WTC11 (cell line): Measurements from ENCODE around the gene SLC29A1. TPM values are rescaled to one million over a fixed set of nuclear protein-coding genes. Genes with fewer than 3 reads are reported as not detected.

Source experiments
- ATAC-seq: fragments of 200-7000 bp; cut with Tn5 transposase; 2 replicates; pipeline ENCODE4 v1.10.0; 2021; ENCODE audit warnings: mild to moderate bottlenecking, moderate library complexity
- CTCF ChIA-PET: fragments of 300-600 bp; sonication (Branson Sonifier 250); formaldehyde crosslinking; loops from one replicate; lab custom pipeline; 2021; ENCODE audit warnings: antibody characterized with exemption; lab: Charles Lee
- POLR2A ChIA-PET: fragments of 350-600 bp; sonication (Branson Sonifier 250); formaldehyde crosslinking; loops from one replicate; lab custom pipeline; 2021; ENCODE audit warnings: antibody characterized with exemption; lab: Charles Lee
- DNase-seq: peaks from one replicate; pipeline ENCODE4 v3.0.0; 2021; ENCODE audit warnings: low spot score
- H3K27ac Mint-ChIP-seq: 2 replicates; pipeline ENCODE4 v1.8.0; 2021; ENCODE audit warnings: mixed read lengths
- H3K27me3 Mint-ChIP-seq: 2 replicates; pipeline ENCODE4 v1.8.0; 2021; ENCODE audit warnings: low read depth, mild to moderate bottlenecking, moderate library complexity, mixed read lengths
- H3K36me3 Mint-ChIP-seq: 2 replicates; pipeline ENCODE4 v1.8.0; 2021; ENCODE audit warnings: mixed read lengths
- H3K4me1 Mint-ChIP-seq: 2 replicates; pipeline ENCODE4 v1.8.0; 2022; ENCODE audit warnings: mixed read lengths
- H3K4me3 Mint-ChIP-seq: 2 replicates; pipeline ENCODE4 v1.8.0; 2021; ENCODE audit warnings: mild to moderate bottlenecking, moderate library complexity, mixed read lengths
- H3K9me3 Mint-ChIP-seq: 2 replicates; pipeline ENCODE4 v1.8.0; 2021; ENCODE audit warnings: mixed read lengths
- ATF1 ChIP-seq: sonication (generic); formaldehyde crosslinking; IDR thresholded peaks from 2 replicates; pipeline ENCODE4 v1.8.1; 2023; ENCODE audit warnings: mild to moderate bottlenecking, moderate library complexity, missing genetic modification reagents
- ETV6 ChIP-seq: sonication (generic); formaldehyde crosslinking; IDR thresholded peaks from 2 replicates; pipeline ENCODE4 v1.8.1; 2022; ENCODE audit warnings: mild to moderate bottlenecking, missing genetic modification reagents
- FOXJ3 ChIP-seq: sonication (generic); formaldehyde crosslinking; IDR thresholded peaks from 2 replicates; pipeline ENCODE4 v1.9.0; 2021; ENCODE audit warnings: missing genetic modification reagents, mild to moderate bottlenecking, borderline replicate concordance
- FOXK1 ChIP-seq: sonication (generic); formaldehyde crosslinking; IDR thresholded peaks from 2 replicates; pipeline ENCODE4 v1.8.0; 2022; ENCODE audit warnings: mild to moderate bottlenecking, moderate library complexity, missing genetic modification reagents
- KAT7 ChIP-seq: sonication (generic); formaldehyde crosslinking; IDR thresholded peaks from 2 replicates; pipeline ENCODE4 v1.8.1; 2023; ENCODE audit warnings: missing genetic modification reagents, mild to moderate bottlenecking, borderline replicate concordance
- NR2C2 ChIP-seq: sonication (generic); formaldehyde crosslinking; IDR thresholded peaks from 2 replicates; pipeline ENCODE4 v1.8.0; 2022; ENCODE audit warnings: mild to moderate bottlenecking, missing genetic modification reagents
- RELA ChIP-seq: sonication (generic); formaldehyde crosslinking; IDR thresholded peaks from 2 replicates; pipeline ENCODE4 v1.8.1; 2022; ENCODE audit warnings: missing genetic modification reagents, mild to moderate bottlenecking, borderline replicate concordance
- SP1 ChIP-seq: sonication (generic); formaldehyde crosslinking; conservative IDR thresholded peaks from 2 replicates; pipeline ENCODE4 v1.8.1; 2022; ENCODE audit warnings: missing genetic modification reagents
- total RNA-seq: library from RNA; stranded (reverse); gene quantifications from 3 replicates; pipeline ENCODE4 v1.2.3, GENCODE V29; 2021
- TF ChIP-seq, protein P1 (sequence below): sonication (generic); formaldehyde crosslinking; IDR thresholded peaks from 2 replicates; pipeline ENCODE4 v1.8.1; 2023; ENCODE audit warnings: mild to moderate bottlenecking, missing genetic modification reagents, moderate library complexity
- TF ChIP-seq, protein P2 (sequence below): sonication (generic); formaldehyde crosslinking; IDR thresholded peaks from 2 replicates; pipeline ENCODE4 v1.8.0; 2022; ENCODE audit warnings: mild to moderate bottlenecking, missing genetic modification reagents
- TF ChIP-seq, protein P3 (sequence below): sonication (generic); formaldehyde crosslinking; IDR thresholded peaks from 2 replicates; pipeline ENCODE4 v1.8.1; 2022; ENCODE audit warnings: low read depth, mild to moderate bottlenecking, moderate library complexity, missing genetic modification reagents, borderline replicate concordance
- TF ChIP-seq, protein P4 (sequence below): fragments of 200-600 bp; IDR thresholded peaks from 2 replicates; pipeline ENCODE4 v1.8.0; 2022; ENCODE audit warnings: antibody characterized with exemption
- TF ChIP-seq, protein P5 (sequence below): fragments of 250-450 bp; sonication (Bioruptor Pico); conservative IDR thresholded peaks from 2 replicates; pipeline ENCODE4 v1.9.0; 2021; ENCODE audit warnings: mild to moderate bottlenecking
- TF ChIP-seq, protein P6 (sequence below): sonication (generic); formaldehyde crosslinking; IDR thresholded peaks from 2 replicates; pipeline ENCODE4 v1.8.1; 2022; ENCODE audit warnings: low read depth, missing genetic modification reagents, borderline replicate concordance

The SLC29A1 gene
- total RNA-seq, 1 experiment from 2014 or later = 139 TPM

DNA sequence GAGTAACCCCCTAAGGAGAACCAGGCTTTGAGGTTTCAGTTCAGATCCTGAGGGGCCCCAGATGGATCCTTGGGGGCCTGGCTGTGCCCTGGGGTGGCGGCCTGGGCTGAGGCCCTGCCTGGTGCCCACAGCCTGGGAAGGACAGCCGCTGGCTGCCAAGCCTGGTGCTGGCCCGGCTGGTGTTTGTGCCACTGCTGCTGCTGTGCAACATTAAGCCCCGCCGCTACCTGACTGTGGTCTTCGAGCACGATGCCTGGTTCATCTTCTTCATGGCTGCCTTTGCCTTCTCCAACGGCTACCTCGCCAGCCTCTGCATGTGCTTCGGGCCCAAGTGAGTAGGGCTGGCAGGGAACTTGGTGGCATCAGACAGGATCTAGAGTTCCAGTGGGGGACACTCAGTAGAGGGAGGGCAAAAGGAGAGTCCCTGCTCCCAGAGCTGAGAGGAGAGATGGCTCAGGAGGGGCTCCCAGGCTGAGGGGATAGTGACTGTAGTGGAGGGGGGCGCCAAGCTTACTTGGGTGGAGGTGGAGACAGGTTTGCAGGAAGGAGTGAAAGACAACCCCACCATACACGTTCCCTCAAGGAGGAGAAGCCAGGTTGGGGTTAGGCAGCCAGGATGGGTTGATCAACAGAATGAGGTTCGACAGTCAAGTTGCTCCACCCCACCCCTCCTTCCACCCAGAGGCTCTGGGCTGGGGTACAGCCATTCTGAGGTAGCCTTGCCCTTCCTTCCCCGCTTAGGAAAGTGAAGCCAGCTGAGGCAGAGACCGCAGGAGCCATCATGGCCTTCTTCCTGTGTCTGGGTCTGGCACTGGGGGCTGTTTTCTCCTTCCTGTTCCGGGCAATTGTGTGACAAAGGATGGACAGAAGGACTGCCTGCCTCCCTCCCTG is 9.5 kb downstream of the SLC29A1 start:
- DNase-seq (no peak), ATAC-seq (no peak)
- Mint-ChIP-seq H3K4me3 (no peak overlapping the region), H3K27me3 (no peaks in the 10 kb centered on the region), H3K27ac (peak overlapping the region; percentile 87), H3K9me3 (no peaks in the 10 kb centered on the region), H3K4me1 (peaks cover 40% of the 10 kb centered on the region), H3K36me3 (peaks cover 60% of the 10 kb centered on the region)
- ChIA-PET POLR2A (no interaction called here), CTCF (interaction anchor here (1.9 to 6.3 kb wide), 4 partner anchors 9 to 76 kb away, joined by 12 to 174 read pairs (median 32); partner anchors contain the start of genes SLC29A1 and SLC35B2)
- TF ChIP-seq, protein P1, sequence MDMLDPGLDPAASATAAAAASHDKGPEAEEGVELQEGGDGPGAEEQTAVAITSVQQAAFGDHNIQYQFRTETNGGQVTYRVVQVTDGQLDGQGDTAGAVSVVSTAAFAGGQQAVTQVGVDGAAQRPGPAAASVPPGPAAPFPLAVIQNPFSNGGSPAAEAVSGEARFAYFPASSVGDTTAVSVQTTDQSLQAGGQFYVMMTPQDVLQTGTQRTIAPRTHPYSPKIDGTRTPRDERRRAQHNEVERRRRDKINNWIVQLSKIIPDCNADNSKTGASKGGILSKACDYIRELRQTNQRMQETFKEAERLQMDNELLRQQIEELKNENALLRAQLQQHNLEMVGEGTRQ (CRISPR knock-in tag) = no peak
- TF ChIP-seq FOXK1 (CRISPR knock-in tag) (no peak), SP1 (CRISPR knock-in tag) (no peak)

DNA sequence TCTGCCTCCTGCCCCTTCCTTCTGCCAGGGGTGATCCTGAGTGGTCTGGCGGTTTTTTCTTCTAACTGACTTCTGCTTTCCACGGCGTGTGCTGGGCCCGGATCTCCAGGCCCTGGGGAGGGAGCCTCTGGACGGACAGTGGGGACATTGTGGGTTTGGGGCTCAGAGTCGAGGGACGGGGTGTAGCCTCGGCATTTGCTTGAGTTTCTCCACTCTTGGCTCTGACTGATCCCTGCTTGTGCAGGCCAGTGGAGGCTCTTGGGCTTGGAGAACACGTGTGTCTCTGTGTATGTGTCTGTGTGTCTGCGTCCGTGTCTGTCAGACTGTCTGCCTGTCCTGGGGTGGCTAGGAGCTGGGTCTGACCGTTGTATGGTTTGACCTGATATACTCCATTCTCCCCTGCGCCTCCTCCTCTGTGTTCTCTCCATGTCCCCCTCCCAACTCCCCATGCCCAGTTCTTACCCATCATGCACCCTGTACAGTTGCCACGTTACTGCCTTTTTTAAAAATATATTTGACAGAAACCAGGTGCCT is 10.2 kb downstream of the SLC29A1 start:
- H3K4me1 Mint-ChIP-seq = peaks cover 45% of the 10 kb centered on the region
- POLR2A ChIA-PET = interaction anchor here (1.4 to 2.7 kb wide), 4 partner anchors 9 to 23 kb away, joined by 5 to 14 read pairs (median 8); partner anchors contain the start of genes HSP90AB1, SLC29A1 and SLC35B2
- H3K36me3 Mint-ChIP-seq = peaks cover 54% of the 10 kb centered on the region
- TF ChIP-seq FOXJ3 (CRISPR knock-in tag) (no peak), NR2C2 (CRISPR knock-in tag) (no peak)
- TF ChIP-seq, protein P2, sequence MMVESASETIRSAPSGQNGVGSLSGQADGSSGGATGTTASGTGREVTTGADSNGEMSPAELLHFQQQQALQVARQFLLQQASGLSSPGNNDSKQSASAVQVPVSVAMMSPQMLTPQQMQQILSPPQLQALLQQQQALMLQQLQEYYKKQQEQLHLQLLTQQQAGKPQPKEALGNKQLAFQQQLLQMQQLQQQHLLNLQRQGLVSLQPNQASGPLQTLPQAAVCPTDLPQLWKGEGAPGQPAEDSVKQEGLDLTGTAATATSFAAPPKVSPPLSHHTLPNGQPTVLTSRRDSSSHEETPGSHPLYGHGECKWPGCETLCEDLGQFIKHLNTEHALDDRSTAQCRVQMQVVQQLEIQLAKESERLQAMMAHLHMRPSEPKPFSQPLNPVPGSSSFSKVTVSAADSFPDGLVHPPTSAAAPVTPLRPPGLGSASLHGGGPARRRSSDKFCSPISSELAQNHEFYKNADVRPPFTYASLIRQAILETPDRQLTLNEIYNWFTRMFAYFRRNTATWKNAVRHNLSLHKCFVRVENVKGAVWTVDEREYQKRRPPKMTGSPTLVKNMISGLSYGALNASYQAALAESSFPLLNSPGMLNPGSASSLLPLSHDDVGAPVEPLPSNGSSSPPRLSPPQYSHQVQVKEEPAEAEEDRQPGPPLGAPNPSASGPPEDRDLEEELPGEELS (CRISPR knock-in tag) = no peak
- TF ChIP-seq, all 79 proteins: peak for 0
- Mint-ChIP-seq H3K9me3 (no peaks in the 10 kb centered on the region), H3K27ac (peak overlapping the region; percentile 87), H3K4me3 (no peak overlapping the region), H3K27me3 (peaks cover 3% of the 10 kb centered on the region)
- CTCF ChIA-PET = interaction anchor here (1.2 to 6.3 kb wide), 18 partner anchors 10 to 148 kb away, joined by 3 to 174 read pairs (median 10); partner anchors contain the start of genes AARS2, HSP90AB1, SLC29A1 and SLC35B2
- DNase-seq (no peak), ATAC-seq (no peak)

DNA sequence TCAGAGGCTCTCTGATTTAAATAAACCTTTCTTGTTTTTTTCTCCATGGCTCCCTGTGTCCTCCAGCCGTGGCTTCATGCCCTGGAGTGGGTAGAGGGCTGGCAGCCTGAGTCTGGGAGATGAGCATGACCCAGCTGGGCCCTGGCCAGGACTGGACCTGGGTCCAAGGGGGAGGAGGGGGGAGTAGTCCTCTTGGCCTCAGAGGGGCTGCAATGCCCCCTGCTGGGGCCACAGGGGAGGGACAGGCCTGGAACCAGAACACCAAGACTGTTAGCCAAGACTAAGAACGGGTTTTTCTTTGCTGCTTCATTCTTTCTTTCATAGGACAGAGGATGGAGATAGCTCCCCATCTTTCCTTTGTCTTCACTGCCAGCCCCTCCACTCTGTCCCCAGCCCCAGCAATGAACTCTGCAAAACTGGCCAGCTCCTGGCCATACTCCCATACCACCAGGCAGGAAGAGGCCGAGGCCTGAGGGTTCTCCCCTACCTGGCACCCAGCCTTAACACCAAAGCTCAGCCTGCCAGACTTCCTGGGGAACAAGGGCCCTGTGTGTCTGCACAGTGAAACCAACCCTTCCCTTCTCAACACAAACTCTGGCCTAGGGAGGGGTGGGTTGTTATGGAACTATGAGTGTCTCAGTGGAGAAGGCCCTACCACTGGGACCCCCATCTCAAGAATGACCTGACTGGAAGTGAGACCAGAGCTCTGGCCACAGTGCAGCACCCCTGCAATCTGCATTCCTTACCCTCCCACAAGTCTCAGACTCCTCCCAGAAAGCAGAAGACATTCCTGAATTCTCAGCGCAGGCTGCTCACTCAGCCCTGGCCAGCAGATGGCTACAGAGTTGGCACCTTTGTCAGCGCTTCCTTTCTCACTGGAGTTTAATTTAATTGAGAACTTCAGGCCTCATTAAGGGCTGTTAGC is 11.0 kb downstream of the SLC29A1 start:
- H3K27ac Mint-ChIP-seq = peak overlapping the region; percentile 51
- H3K36me3 Mint-ChIP-seq = peaks cover 46% of the 10 kb centered on the region
- CTCF ChIA-PET = interaction anchor here (0.6 to 6.3 kb wide), 34 partner anchors 11 to 156 kb away, joined by 3 to 174 read pairs (median 4); partner anchors contain the start of genes AARS2, CAPN11, CDC5L and HSP90AB1
- DNase-seq (peak; percentile 79), ATAC-seq (peak; percentile 77)
- H3K27me3 Mint-ChIP-seq = peaks cover 10% of the 10 kb centered on the region
- H3K4me3 Mint-ChIP-seq = no peak overlapping the region
- POLR2A ChIA-PET = interaction anchor here (0.7 to 2.7 kb wide), 6 partner anchors 10 to 42 kb away, joined by 3 to 14 read pairs (median 6); partner anchors contain the start of genes HSP90AB1, SLC29A1 and SLC35B2
- peaks cover 46% of the 10 kb centered on the region for H3K4me1 Mint-ChIP-seq
- no peaks in the 10 kb centered on the region for H3K9me3 Mint-ChIP-seq
- TF ChIP-seq ETV6 = no peak
- TF ChIP-seq, protein P3, sequence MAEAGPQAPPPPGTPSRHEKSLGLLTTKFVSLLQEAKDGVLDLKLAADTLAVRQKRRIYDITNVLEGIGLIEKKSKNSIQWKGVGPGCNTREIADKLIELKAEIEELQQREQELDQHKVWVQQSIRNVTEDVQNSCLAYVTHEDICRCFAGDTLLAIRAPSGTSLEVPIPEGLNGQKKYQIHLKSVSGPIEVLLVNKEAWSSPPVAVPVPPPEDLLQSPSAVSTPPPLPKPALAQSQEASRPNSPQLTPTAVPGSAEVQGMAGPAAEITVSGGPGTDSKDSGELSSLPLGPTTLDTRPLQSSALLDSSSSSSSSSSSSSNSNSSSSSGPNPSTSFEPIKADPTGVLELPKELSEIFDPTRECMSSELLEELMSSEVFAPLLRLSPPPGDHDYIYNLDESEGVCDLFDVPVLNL (CRISPR knock-in tag) = no peak
- TF ChIP-seq, protein P4, sequence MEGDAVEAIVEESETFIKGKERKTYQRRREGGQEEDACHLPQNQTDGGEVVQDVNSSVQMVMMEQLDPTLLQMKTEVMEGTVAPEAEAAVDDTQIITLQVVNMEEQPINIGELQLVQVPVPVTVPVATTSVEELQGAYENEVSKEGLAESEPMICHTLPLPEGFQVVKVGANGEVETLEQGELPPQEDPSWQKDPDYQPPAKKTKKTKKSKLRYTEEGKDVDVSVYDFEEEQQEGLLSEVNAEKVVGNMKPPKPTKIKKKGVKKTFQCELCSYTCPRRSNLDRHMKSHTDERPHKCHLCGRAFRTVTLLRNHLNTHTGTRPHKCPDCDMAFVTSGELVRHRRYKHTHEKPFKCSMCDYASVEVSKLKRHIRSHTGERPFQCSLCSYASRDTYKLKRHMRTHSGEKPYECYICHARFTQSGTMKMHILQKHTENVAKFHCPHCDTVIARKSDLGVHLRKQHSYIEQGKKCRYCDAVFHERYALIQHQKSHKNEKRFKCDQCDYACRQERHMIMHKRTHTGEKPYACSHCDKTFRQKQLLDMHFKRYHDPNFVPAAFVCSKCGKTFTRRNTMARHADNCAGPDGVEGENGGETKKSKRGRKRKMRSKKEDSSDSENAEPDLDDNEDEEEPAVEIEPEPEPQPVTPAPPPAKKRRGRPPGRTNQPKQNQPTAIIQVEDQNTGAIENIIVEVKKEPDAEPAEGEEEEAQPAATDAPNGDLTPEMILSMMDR = peak; percentile 34
- no peak for TF ChIP-seq ATF1
- TF ChIP-seq, protein P5, sequence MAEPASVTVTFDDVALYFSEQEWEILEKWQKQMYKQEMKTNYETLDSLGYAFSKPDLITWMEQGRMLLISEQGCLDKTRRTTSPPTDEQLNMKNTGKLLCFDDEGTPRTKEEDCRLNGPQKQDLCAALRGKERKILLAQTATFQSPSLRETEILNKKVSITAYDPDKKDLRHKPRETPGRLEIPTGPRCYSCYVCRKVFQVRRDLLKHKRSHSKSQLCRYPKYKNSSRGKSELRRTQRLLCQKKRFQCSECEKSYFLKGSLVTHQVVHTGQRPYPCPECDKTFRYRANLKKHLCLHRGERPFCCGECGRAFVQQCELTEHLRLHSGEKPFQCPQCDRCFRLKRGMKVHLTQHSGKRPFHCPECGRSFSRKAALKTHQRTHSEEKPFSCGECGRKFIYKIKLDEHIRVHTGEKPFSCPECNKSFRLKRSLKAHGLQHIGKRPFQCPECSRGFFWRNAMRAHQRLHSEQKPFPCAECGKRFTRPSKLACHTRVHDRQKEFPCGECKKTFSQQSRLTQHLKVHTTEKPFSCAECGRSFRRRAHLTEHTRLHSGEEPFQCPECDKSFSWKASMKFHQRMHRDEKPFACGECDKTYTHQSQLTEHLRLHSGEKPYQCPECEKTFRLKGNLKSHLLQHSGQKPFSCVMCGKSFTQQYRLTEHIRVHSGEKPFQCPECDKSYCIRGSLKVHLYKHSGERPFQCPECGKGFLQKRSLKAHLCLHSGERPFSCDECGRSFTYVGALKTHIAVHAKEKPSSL = no peak
- TF ChIP-seq KAT7 (CRISPR knock-in tag) = no peak
- TF ChIP-seq, protein P6, sequence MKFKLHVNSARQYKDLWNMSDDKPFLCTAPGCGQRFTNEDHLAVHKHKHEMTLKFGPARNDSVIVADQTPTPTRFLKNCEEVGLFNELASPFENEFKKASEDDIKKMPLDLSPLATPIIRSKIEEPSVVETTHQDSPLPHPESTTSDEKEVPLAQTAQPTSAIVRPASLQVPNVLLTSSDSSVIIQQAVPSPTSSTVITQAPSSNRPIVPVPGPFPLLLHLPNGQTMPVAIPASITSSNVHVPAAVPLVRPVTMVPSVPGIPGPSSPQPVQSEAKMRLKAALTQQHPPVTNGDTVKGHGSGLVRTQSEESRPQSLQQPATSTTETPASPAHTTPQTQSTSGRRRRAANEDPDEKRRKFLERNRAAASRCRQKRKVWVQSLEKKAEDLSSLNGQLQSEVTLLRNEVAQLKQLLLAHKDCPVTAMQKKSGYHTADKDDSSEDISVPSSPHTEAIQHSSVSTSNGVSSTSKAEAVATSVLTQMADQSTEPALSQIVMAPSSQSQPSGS (CRISPR knock-in tag) = no peak
- TF ChIP-seq RELA (CRISPR knock-in tag) = no peak
